B cell (primary cell): ENCODE results near the gene CCDC54. TPM values are rescaled to one million over a fixed set of nuclear protein-coding genes. Genes with fewer than 3 reads are reported as not detected.

ENCODE experiments used
- ATAC-seq: fragments of 200-7000 bp; cut with Tn5 transposase; one replicate; pipeline ENCODE4 v1.10.0; 2021; ENCODE audit warnings: low read depth, mild to moderate bottlenecking, moderate number of reproducible peaks, moderate library complexity
- CTCF ChIA-PET: fragments of 350-600 bp; sonication (Branson Sonifier 250); formaldehyde crosslinking; loops from one replicate; lab custom pipeline; 2021; ENCODE audit warnings: antibody characterized with exemption, inconsistent platforms; lab: Charles Lee
- POLR2A ChIA-PET: fragments of 350-600 bp; sonication (Branson Sonifier 250); formaldehyde crosslinking; loops from one replicate; lab custom pipeline; 2021; ENCODE audit warnings: antibody characterized with exemption; lab: Charles Lee
- DNase-seq: peaks from one replicate; pipeline ENCODE4 v3.0.0; 2013
- H2AFZ ChIP-seq: 2 replicates; pipeline ENCODE4 v1.6.1; 2012; ENCODE audit warnings: mild to moderate bottlenecking, low read depth, low read length; ENCODE audit not compliant: insufficient read depth, poor library complexity, severe bottlenecking
- H3K27ac ChIP-seq, 2 donors: 1 replicate in 1 of 2; 2 replicates in 1 of 2; pipeline ENCODE4 v1.5.1; 2012 to 2013; ENCODE audit warnings: low read length in 2 of 2, mild to moderate bottlenecking in 2 of 2, moderate library complexity in 1 of 2
- H3K27me3 ChIP-seq, 4 experiments: fragments of 200-600 bp in 1 of 4; sonication (generic) in 1 of 4; replicated peaks in 1 of 4; 1 replicate in 2 of 4; 2 replicates in 2 of 4; pipeline versions ENCODE4 v1.6.1 to v1.7.0; 2013 to 2016; ENCODE audit warnings: low read length in 3 of 4, mild to moderate bottlenecking in 2 of 4, mixed read lengths in 1 of 4, moderate library complexity in 1 of 4; ENCODE audit not compliant: insufficient read depth in 4 of 4, control insufficient read depth in 3 of 4; ENCODE audit errors: control extremely low read depth in 1 of 4
- H3K36me3 ChIP-seq, 2 experiments: replicated peaks in 1 of 2; 1 replicate in 1 of 2; 2 replicates in 1 of 2; pipeline versions ENCODE4 v1.6.1 to v1.7.1; 2013; ENCODE audit warnings: low read length in 1 of 2; ENCODE audit not compliant: insufficient read depth in 2 of 2, control insufficient read depth in 1 of 2; ENCODE audit errors: control extremely low read depth in 1 of 2, extremely low read depth in 1 of 2
- H3K4me1 ChIP-seq, 2 donors: fragments of 200-600 bp in 1 of 2; sonication (generic) in 1 of 2; 1 replicate in 1 of 2; 2 replicates in 1 of 2; pipeline versions ENCODE4 v1.5.1 to v1.6.1; 2013 to 2017; ENCODE audit warnings: low read length in 2 of 2; ENCODE audit not compliant: control insufficient read depth in 2 of 2, insufficient read depth in 2 of 2
- H3K4me2 ChIP-seq: replicated peaks from 2 replicates; pipeline ENCODE3; 2012; ENCODE audit warnings: mild to moderate bottlenecking, low read depth, low read length; ENCODE audit not compliant: poor library complexity, severe bottlenecking
- H3K4me3 ChIP-seq, 5 experiments: fragments of 200-600 bp in 1 of 5; sonication (generic) in 1 of 5; 1 replicate in 3 of 5; 2 replicates in 2 of 5; pipeline versions ENCODE4 v1.5.1 to v1.7.0; 2011 to 2016; ENCODE audit warnings: low read length in 4 of 5, mild to moderate bottlenecking in 4 of 5, low read depth in 2 of 5, control low read depth in 1 of 5, moderate library complexity in 1 of 5; ENCODE audit not compliant: insufficient read depth in 1 of 5; ENCODE audit errors: control extremely low read depth in 1 of 5, extremely low read depth in 1 of 5
- H3K79me2 ChIP-seq: fragments of 200-600 bp; sonication (generic); one replicate; pipeline ENCODE4 v1.6.0; 2016; ENCODE audit warnings: low read length; ENCODE audit not compliant: control insufficient read depth, insufficient read depth
- H3K9ac ChIP-seq: fragments of 200-600 bp; sonication (generic); 2 replicates; pipeline ENCODE4 v1.6.1; 2017; ENCODE audit warnings: mild to moderate bottlenecking, low read length, moderate library complexity
- H3K9me3 ChIP-seq, 3 donors: one replicate each; pipeline versions ENCODE4 v1.6.1 to v1.7.1; 2013; ENCODE audit warnings: low read length in 2 of 3; ENCODE audit not compliant: control insufficient read depth in 2 of 3, insufficient read depth in 1 of 3; ENCODE audit errors: control extremely low read depth in 1 of 3
- H4K20me1 ChIP-seq: 2 replicates; pipeline ENCODE4 v1.6.0; 2012; ENCODE audit warnings: mild to moderate bottlenecking, low read length; ENCODE audit not compliant: insufficient read depth, control insufficient read depth, poor library complexity, severe bottlenecking
- H3K27ac Mint-ChIP-seq: one replicate; pipeline ENCODE4 v1.8.0; 2021; ENCODE audit warnings: mixed read lengths
- H3K27me3 Mint-ChIP-seq: one replicate; pipeline ENCODE4 v1.8.0; 2021; ENCODE audit warnings: mixed read lengths
- H3K4me1 Mint-ChIP-seq: one replicate; pipeline ENCODE4 v1.8.0; 2021; ENCODE audit warnings: mixed read lengths
- H3K4me3 Mint-ChIP-seq: one replicate; pipeline ENCODE4 v1.8.0; 2021; ENCODE audit warnings: mixed read lengths
- H3K9me3 Mint-ChIP-seq: one replicate; pipeline ENCODE4 v1.8.0; 2022; ENCODE audit warnings: mixed read lengths; ENCODE audit not compliant: insufficient read depth
- CTCF ChIP-seq: fragments of 200-600 bp; IDR thresholded peaks from one replicate; pipeline ENCODE4 v1.8.0; 2022; ENCODE audit warnings: antibody characterized with exemption, mild to moderate bottlenecking
- EZH2 ChIP-seq: IDR thresholded peaks from 2 replicates; pipeline ENCODE4 v1.6.1; 2012; ENCODE audit warnings: borderline replicate concordance, low read depth, mild to moderate bottlenecking, moderate library complexity, low read length; ENCODE audit not compliant: insufficient read depth, poor library complexity, severe bottlenecking
- WGBS: methylation state at CpG from one replicate; pipeline ENCODE4 v1.1.5; 2013; ENCODE audit warnings: missing lambda C conversion rate; ENCODE audit not compliant: insufficient coverage; 5-methylcytosine and 5-hydroxymethylcytosine counted together
- intact Hi-C: fragments of 100-400 bp; cut with micrococcal nuclease; formaldehyde crosslinking; loops from one replicate; pipeline ENCODE4 v1.10.0; 2022
- polyA plus RNA-seq: library from polyadenylated mRNA; depleted of rRNA; stranded (reverse); fragments of >200 nt; gene quantifications from 2 replicates; pipeline ENCODE4 v1.2.3, GENCODE V29; 2012
- total RNA-seq, 2 donors: library from RNA; stranded (reverse); fragments of 120-200 nt in 1 of 2; gene quantifications; 1 replicate in 1 of 2; 2 replicates in 1 of 2; pipeline versions ENCODE4 v1.2.3 to v1.2.4, GENCODE V29; 2013 to 2022

CCDC54 gene
- total and polyA plus RNA-seq, 2 donors (not counting 1 experiment from before 2014, with no cell fraction given), result not detected

- POLR2A ChIA-PET, result no interaction called here
Observed at GRCh38 chr3:107426223-107426622, 49.0 kb downstream of the CCDC54 start.

More at GRCh38 chr3:107426223-107426622, 49.0 kb downstream of the CCDC54 start:
- WGBS, result no CpG with 5 or more reads among the region's 3 CpGs
- Histone ChIP-seq H3K27me3 (no peaks in the 10 kb centered on the region), H3K79me2 (no peaks in the 10 kb centered on the region), H3K4me1 (peaks cover 41 to 43% of the 10 kb centered on the region in 2 donors), H3K9ac (no peak overlapping the region), H3K36me3 (no peaks in the 10 kb centered on the region), H3K9me3 (no peaks in the 10 kb centered on the region), H3K27ac (no peak overlapping the region), H4K20me1 (no peaks in the 10 kb centered on the region), H3K4me3 (no peak overlapping the region), H2AFZ (no peak overlapping the region), H3K4me2 (no peak overlapping the region)
- H3K4me1 Mint-ChIP-seq, result peaks cover 50% of the 10 kb centered on the region
- intact Hi-C loops, result loop anchor here (10.0 kb wide), 1 partner anchor 319 kb away; no protein-coding TSS in a partner anchor
- DNase-seq (no peak), ATAC-seq (no peak)
- H3K27me3 Mint-ChIP-seq, result no peaks in the 10 kb centered on the region
- CTCF ChIA-PET, result no interaction called here
- TF ChIP-seq CTCF (no peak), EZH2 (no peak)
- no peak overlapping the region for H3K27ac Mint-ChIP-seq
- no peak overlapping the region for H3K4me3 Mint-ChIP-seq
- no peaks in the 10 kb centered on the region for H3K9me3 Mint-ChIP-seq

Other genes starting within 250 kb of the CCDC54 start
- gene BBX, start 145.5 kb downstream of the CCDC54 start, total RNA-seq, result 131 and 133 TPM in 2 replicates
- gene BBX, start 145.5 kb downstream of the CCDC54 start, polyA plus RNA-seq, result 27.8 and 44.4 TPM in 2 replicates